Measurements from ENCODE around the gene LSM3.

LSM3 gene

GRCh38 chr3:14150078-14150477 is 28.5 kb upstream of the LSM3 start:
- Histone ChIP-seq H3K4me1 (ENCODE audit: insufficient read depth, low read length, severe bottlenecking) (no peaks in the 10 kb centered on the region), H4K20me1 (ENCODE audit: insufficient read depth, low read length) (no peaks in the 10 kb centered on the region), H3K4me3 (ENCODE audit: low read depth, low read length, poor library complexity, severe bottlenecking) (no peak overlapping the region), H3K27ac (ENCODE audit: low read depth, low read length, poor library complexity, severe bottlenecking) (no peak overlapping the region), H3K4me2 (ENCODE audit: low read length) (no peak overlapping the region), H3K9me3 (ENCODE audit: low read length) (no peaks in the 10 kb centered on the region), H3K36me3 (ENCODE audit: insufficient read depth, low read length) (peaks cover 26% of the 10 kb centered on the region; the same call in 1 of the 2 replicates), H3K27me3 (ENCODE audit: insufficient read depth, low read length) (no peaks in the 10 kb centered on the region), H2AFZ (ENCODE audit: low read length) (no peak overlapping the region), H3K9me2 (ENCODE audit: low read depth, low read length) (no peaks in the 10 kb centered on the region), H3K79me2 (ENCODE audit: insufficient read depth, low read length) (no peaks in the 10 kb centered on the region), H3F3A (ENCODE audit: insufficient read depth, low read length) (no peaks in the 10 kb centered on the region), H3K9ac (ENCODE audit: low read length) (no peak overlapping the region)
- TF ChIP-seq EZH2 (IDR thresholded peaks at IDR 0.05; ENCODE audit: borderline replicate concordance, low read length) = no peak
- TF ChIP-seq CTCF (IDR thresholded peaks at IDR 0.05; ENCODE audit: low read length) = no peak

- no peak overlapping the region for H3K9ac ChIP-seq (ENCODE audit: low read length)
- H3K36me3 ChIP-seq (ENCODE audit: insufficient read depth, low read length) = peaks cover 26% of the 10 kb centered on the region; the same call in 1 of the 2 replicates
Measured at GRCh38 chr3:14150491-14151230, 28.0 kb upstream of the LSM3 start.

GRCh38 chr3:14151471-14152083 is 27.0 kb upstream of the LSM3 start:
- H3K27me3 ChIP-seq (ENCODE audit: insufficient read depth, low read length) = no peaks in the 10 kb centered on the region
- H3K4me1 ChIP-seq (ENCODE audit: insufficient read depth, low read length, severe bottlenecking) = no peaks in the 10 kb centered on the region
- H3K4me3 ChIP-seq (ENCODE audit: low read depth, low read length, poor library complexity, severe bottlenecking) = no peak overlapping the region
- no peaks in the 10 kb centered on the region for H3K9me3 ChIP-seq (ENCODE audit: low read length)
- no peak overlapping the region for H3K4me2 ChIP-seq (ENCODE audit: low read length)
- no peak overlapping the region for H3K9ac ChIP-seq (ENCODE audit: low read length)
- no peaks in the 10 kb centered on the region for H3F3A ChIP-seq (ENCODE audit: insufficient read depth, low read length)
- no peaks in the 10 kb centered on the region for H4K20me1 ChIP-seq (ENCODE audit: insufficient read depth, low read length)
- H3K79me2 ChIP-seq (ENCODE audit: insufficient read depth, low read length) = no peaks in the 10 kb centered on the region
- H3K27ac ChIP-seq (ENCODE audit: low read depth, low read length, poor library complexity, severe bottlenecking) = no peak overlapping the region
- no peak for TF ChIP-seq CTCF (IDR thresholded peaks at IDR 0.05; ENCODE audit: low read length)
- TF ChIP-seq EZH2 (IDR thresholded peaks at IDR 0.05; ENCODE audit: borderline replicate concordance, low read length) = no peak
- H3K36me3 ChIP-seq (ENCODE audit: insufficient read depth, low read length) = peaks cover 32% of the 10 kb centered on the region; the same call in 1 of the 2 replicates
- no peaks in the 10 kb centered on the region for H3K9me2 ChIP-seq (ENCODE audit: low read depth, low read length)
- no peak overlapping the region for H2AFZ ChIP-seq (ENCODE audit: low read length)

More at GRCh38 chr3:14150491-14151230, 28.0 kb upstream of the LSM3 start:
- no peaks in the 10 kb centered on the region for H3K27me3 ChIP-seq (ENCODE audit: insufficient read depth, low read length)
- H3K27ac ChIP-seq (ENCODE audit: low read depth, low read length, poor library complexity, severe bottlenecking) = no peak overlapping the region
- no peaks in the 10 kb centered on the region for H3K9me2 ChIP-seq (ENCODE audit: low read depth, low read length)
- H3K4me2 ChIP-seq (ENCODE audit: low read length) = no peak overlapping the region
- no peak for TF ChIP-seq EZH2 (IDR thresholded peaks at IDR 0.05; ENCODE audit: borderline replicate concordance, low read length)
- no peak for TF ChIP-seq CTCF (IDR thresholded peaks at IDR 0.05; ENCODE audit: low read length)
- H2AFZ ChIP-seq (ENCODE audit: low read length) = no peak overlapping the region
- H4K20me1 ChIP-seq (ENCODE audit: insufficient read depth, low read length) = no peaks in the 10 kb centered on the region
- no peaks in the 10 kb centered on the region for H3K79me2 ChIP-seq (ENCODE audit: insufficient read depth, low read length)
- H3K9me3 ChIP-seq (ENCODE audit: low read length) = no peaks in the 10 kb centered on the region
- H3K4me1 ChIP-seq (ENCODE audit: insufficient read depth, low read length, severe bottlenecking) = no peaks in the 10 kb centered on the region
- no peak overlapping the region for H3K4me3 ChIP-seq (ENCODE audit: low read depth, low read length, poor library complexity, severe bottlenecking)
- no peaks in the 10 kb centered on the region for H3F3A ChIP-seq (ENCODE audit: insufficient read depth, low read length)

Measured in OCI-LY1 (cell line).